GM12891 (cell line): ENCODE measurements around the gene PLEKHA8.

Experiments used
- DNase-seq: peaks from one replicate; pipeline ENCODE4 v3.0.0; 2011; ENCODE audit warnings: low spot score; ENCODE audit not compliant: insufficient read length
- FAIRE-seq: peaks from 2 replicates; lab custom pipeline; 2011; peaks lifted over from hg19 to GRCh38; lab: Jason Lieb, UNC
- PAX5 ChIP-seq: IDR thresholded peaks from 2 replicates; pipeline ENCODE4 v1.6.1; 2011; ENCODE audit warnings: low read length, moderate library complexity, mild to moderate bottlenecking; ENCODE audit not compliant: insufficient read depth, severe bottlenecking
- POLR2A ChIP-seq: IDR thresholded peaks from 2 replicates; pipeline ENCODE4 v1.6.1; 2011; ENCODE audit warnings: low read depth, low read length, control low read depth
- POLR2AphosphoS5 ChIP-seq: IDR thresholded peaks from 2 replicates; pipeline ENCODE4 v1.6.1; 2011; ENCODE audit warnings: low read depth, low read length, control low read depth
- POU2F2 ChIP-seq: IDR thresholded peaks from 2 replicates; pipeline ENCODE4 v1.6.1; 2011; ENCODE audit warnings: low read depth, mild to moderate bottlenecking, control low read depth, low read length, moderate library complexity
- SPI1 ChIP-seq: IDR thresholded peaks from 2 replicates; pipeline ENCODE4 v1.6.1; 2011; ENCODE audit warnings: low read depth, low read length, control low read depth
- TAF1 ChIP-seq: IDR thresholded peaks from 2 replicates; pipeline ENCODE4 v1.6.1; 2011; ENCODE audit warnings: low read depth, low read length, control low read depth

The PLEKHA8 gene

DNA sequence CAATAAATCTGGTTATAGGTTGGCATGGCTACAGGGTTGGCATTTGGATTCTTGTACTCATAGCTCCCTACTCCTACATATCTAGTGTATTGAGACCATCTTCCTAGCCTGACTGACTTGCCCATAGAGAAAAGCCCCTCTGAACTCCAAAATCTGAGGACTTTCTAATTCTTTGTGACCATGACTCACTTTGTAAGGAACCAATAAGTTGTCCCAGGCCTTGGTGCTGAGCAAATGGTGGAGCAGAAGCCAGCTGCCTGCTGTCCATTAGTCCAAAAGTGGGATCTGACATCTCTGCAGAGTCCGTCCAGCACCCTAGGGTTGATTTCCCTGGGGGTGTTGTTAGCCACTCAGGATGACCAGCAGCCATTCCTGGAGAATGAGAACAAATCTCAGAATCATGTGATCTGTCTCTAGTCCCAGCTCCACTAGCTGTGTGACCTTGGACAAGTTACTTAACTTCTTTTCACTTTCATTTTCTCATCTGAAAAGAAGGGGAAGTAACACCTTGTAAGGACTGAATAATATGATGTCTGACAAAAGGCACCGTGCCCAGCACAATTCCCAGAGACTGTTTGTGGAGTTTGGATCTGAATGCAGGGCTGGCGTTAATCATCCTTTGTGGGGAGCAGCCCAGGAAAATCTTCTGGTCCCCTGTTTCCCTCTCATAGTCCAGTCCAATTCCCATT lies 150.7 kb downstream of the PLEKHA8 start:
- DNase-seq (peak; percentile 26), FAIRE-seq (peak; percentile 76)
- peak; percentile 7; the same call in 1 of the 2 replicates for TF ChIP-seq SPI1
- TF ChIP-seq POU2F2 = no peak
- TF ChIP-seq POLR2A = peak; percentile 25; the same call in 1 of the 2 replicates
- no peak for TF ChIP-seq POLR2AphosphoS5
- no peak for TF ChIP-seq PAX5
- no peak for TF ChIP-seq TAF1
